KOPT-K1 (cell line): ENCODE results near the gene PAF1.
"Not testable (repeated sequence)": the region's sequence is repeated elsewhere in the genome, so short reads cannot be mapped to it uniquely, and the experiment has no call there.

ENCODE experiments used
- H3K27ac ChIP-seq: fragments of 200-600 bp; sonication (generic); 2 replicates; pipeline ENCODE4 v1.5.1; 2016; ENCODE audit warnings: antibody characterized with exemption, mild to moderate bottlenecking, low read depth, low read length; ENCODE audit not compliant: poor library complexity, severe bottlenecking
- H3K36me3 ChIP-seq: fragments of 200-600 bp; sonication (generic); 2 replicates; pipeline ENCODE4 v1.5.1; 2017; ENCODE audit warnings: antibody characterized with exemption, mild to moderate bottlenecking, low read length, moderate library complexity; ENCODE audit not compliant: insufficient read depth
- H3K9me3 ChIP-seq: fragments of 200-600 bp; sonication (generic); 2 replicates; pipeline ENCODE4 v1.5.1; 2017; ENCODE audit warnings: antibody characterized with exemption, low read length, mild to moderate bottlenecking; ENCODE audit not compliant: insufficient read depth, poor library complexity, severe bottlenecking

PAF1 gene

GRCh38 chr19:39384839-39385568 lies 5.9 kb downstream of the PAF1 start:
- Histone ChIP-seq H3K27ac (no peak overlapping the region), H3K9me3 (no peaks in the 10 kb centered on the region), H3K36me3 (peaks cover 97% of the 10 kb centered on the region)

- H3K9me3 ChIP-seq: no peaks in the 10 kb centered on the region
- no peak overlapping the region for H3K27ac ChIP-seq
- H3K36me3 ChIP-seq: peaks cover 98% of the 10 kb centered on the region
These were observed 7.7 kb downstream of the PAF1 start for GRCh38 chr19:39382991-39383828.

- Histone ChIP-seq H3K27ac (no peak overlapping the region), H3K36me3 (peaks cover 98% of the 10 kb centered on the region), H3K9me3 (no peaks in the 10 kb centered on the region)
These were observed 8.8 kb downstream of the PAF1 start for GRCh38 chr19:39381910-39382611.

- Histone ChIP-seq H3K36me3 (peaks cover 98% of the 10 kb centered on the region), H3K27ac (no peak overlapping the region), H3K9me3 (no peaks in the 10 kb centered on the region)
These were observed 10.1 kb downstream of the PAF1 start for GRCh38 chr19:39380521-39381502.

GRCh38 chr19:39379865-39380396 lies 11.0 kb downstream of the PAF1 start:
- H3K36me3 ChIP-seq: peaks cover 98% of the 10 kb centered on the region
- H3K27ac ChIP-seq: no peak overlapping the region
- no peaks in the 10 kb centered on the region for H3K9me3 ChIP-seq

GRCh38 chr19:39379366-39379765 lies 11.5 kb downstream of the PAF1 start:
- not testable (repeated sequence) for H3K9me3 ChIP-seq, H3K27ac ChIP-seq
- peaks cover 97% of the 10 kb centered on the region for H3K36me3 ChIP-seq

GRCh38 chr19:39377373-39378362 lies 13.2 kb downstream of the PAF1 start:
- no peaks in the 10 kb centered on the region for H3K9me3 ChIP-seq
- no peak overlapping the region for H3K27ac ChIP-seq
- H3K36me3 ChIP-seq: peaks cover 93% of the 10 kb centered on the region

GRCh38 chr19:39375929-39376328 lies 15.0 kb downstream of the PAF1 start:
- H3K27ac ChIP-seq: no peak overlapping the region
- H3K36me3 ChIP-seq: peaks cover 93% of the 10 kb centered on the region
- no peaks in the 10 kb centered on the region for H3K9me3 ChIP-seq

GRCh38 chr19:39372941-39373340 lies 18.0 kb downstream of the PAF1 start:
- Histone ChIP-seq H3K9me3 (no peaks in the 10 kb centered on the region), H3K36me3 (peaks cover 93% of the 10 kb centered on the region), H3K27ac (no peak overlapping the region)

- peaks cover 87% of the 10 kb centered on the region for H3K36me3 ChIP-seq
- H3K9me3 ChIP-seq: no peaks in the 10 kb centered on the region
- no peak overlapping the region for H3K27ac ChIP-seq
These were observed 18.7 kb downstream of the PAF1 start for GRCh38 chr19:39372047-39372802.

GRCh38 chr19:39370735-39371134 lies 20.2 kb downstream of the PAF1 start:
- H3K9me3 ChIP-seq: no peaks in the 10 kb centered on the region
- H3K36me3 ChIP-seq: peaks cover 86% of the 10 kb centered on the region
- no peak overlapping the region for H3K27ac ChIP-seq

GRCh38 chr19:39369200-39369599 lies 21.7 kb downstream of the PAF1 start:
- Histone ChIP-seq H3K27ac (no peak overlapping the region), H3K36me3 (peaks cover 84% of the 10 kb centered on the region), H3K9me3 (no peaks in the 10 kb centered on the region)

- H3K9me3 ChIP-seq: no peaks in the 10 kb centered on the region
- peaks cover 82% of the 10 kb centered on the region for H3K36me3 ChIP-seq
- no peak overlapping the region for H3K27ac ChIP-seq
These were observed 25.4 kb downstream of the PAF1 start for GRCh38 chr19:39365531-39365930.
